ENCODE results near the gene RALGAPA1.

DNA sequence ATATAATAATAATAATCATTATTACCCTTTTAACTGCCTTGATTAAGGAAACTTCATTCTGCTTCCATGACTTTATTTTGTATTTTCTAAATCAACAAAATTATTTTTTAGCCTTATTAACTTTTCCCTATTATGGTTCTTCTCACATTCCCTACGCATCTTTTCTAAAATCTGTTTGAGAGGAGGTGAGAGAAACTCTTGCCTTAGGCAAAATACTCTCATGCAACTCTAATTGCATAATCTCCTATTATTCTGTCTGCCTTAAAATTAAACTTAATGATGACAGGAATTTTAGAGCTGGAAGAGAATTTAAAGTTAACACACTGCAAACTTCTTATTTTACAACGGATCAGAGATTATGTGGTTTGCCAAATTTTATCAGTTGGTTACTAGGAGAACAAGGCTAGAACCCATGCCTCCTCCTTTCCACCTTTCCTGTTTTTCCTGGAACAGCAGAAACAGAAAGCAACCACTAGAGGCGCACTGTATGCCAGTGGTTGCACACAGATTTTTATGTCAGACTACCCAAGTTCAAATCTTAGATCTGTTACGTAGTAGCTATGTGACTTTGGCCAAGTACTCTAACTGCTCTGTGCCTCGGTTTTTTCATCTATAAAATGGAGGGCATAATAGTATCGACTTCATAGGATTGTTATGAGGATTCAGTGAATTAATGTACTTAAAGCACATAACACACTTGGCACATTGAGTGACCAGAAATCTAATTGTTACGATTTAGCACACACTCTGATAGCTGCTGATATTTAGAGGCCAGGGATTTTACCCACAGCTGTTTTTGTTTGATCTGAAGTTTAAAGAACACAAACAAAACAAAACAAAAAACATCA, 12.7 kb upstream of the RALGAPA1 start:
- TF ChIP-seq, protein P1, sequence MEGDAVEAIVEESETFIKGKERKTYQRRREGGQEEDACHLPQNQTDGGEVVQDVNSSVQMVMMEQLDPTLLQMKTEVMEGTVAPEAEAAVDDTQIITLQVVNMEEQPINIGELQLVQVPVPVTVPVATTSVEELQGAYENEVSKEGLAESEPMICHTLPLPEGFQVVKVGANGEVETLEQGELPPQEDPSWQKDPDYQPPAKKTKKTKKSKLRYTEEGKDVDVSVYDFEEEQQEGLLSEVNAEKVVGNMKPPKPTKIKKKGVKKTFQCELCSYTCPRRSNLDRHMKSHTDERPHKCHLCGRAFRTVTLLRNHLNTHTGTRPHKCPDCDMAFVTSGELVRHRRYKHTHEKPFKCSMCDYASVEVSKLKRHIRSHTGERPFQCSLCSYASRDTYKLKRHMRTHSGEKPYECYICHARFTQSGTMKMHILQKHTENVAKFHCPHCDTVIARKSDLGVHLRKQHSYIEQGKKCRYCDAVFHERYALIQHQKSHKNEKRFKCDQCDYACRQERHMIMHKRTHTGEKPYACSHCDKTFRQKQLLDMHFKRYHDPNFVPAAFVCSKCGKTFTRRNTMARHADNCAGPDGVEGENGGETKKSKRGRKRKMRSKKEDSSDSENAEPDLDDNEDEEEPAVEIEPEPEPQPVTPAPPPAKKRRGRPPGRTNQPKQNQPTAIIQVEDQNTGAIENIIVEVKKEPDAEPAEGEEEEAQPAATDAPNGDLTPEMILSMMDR (conservative IDR thresholded peaks at IDR 0.05), result peak; percentile 76
- no peak for TF ChIP-seq EZH2 (IDR thresholded peaks at IDR 0.05; ENCODE audit: low read depth)

All from PC-9 (cell line).